ENCODE data around the gene GRAMD1B. TPM values are rescaled to one million over a fixed set of nuclear protein-coding genes. Genes with fewer than 3 reads are reported as not detected.
A peak's percentile ranks its signal among the peaks of the same experiment; 100 is the strongest.

The GRAMD1B gene
- total RNA-seq, 4 donors from 2014 or later, result 0.08 to 0.64 (median 0.42) TPM

GRCh38 chr11:123628936-123629683 is 199.0 kb downstream of the GRAMD1B start:
- TF ChIP-seq POLR2AphosphoS5 (IDR thresholded peaks at IDR 0.05), result no peak
- TF ChIP-seq CTCF (IDR thresholded peaks at IDR 0.05), result no peak
- TF ChIP-seq EP300 (IDR thresholded peaks at IDR 0.05), result no peak
- TF ChIP-seq POLR2A (IDR thresholded peaks at IDR 0.05), result no peak
- no peak overlapping the region for H3K27ac ChIP-seq
- no peak overlapping the region for H3K4me3 ChIP-seq
- no peak for DNase-seq (ENCODE audit: low spot score in 2 of 2)
- 49% methylated on average over 10 of the region's 10 CpGs for WGBS
- no peaks in the 10 kb centered on the region for H3K27me3 ChIP-seq
- no peaks in the 10 kb centered on the region for H3K4me1 ChIP-seq
- no peaks in the 10 kb centered on the region for H3K36me3 ChIP-seq
- H3K9me3 ChIP-seq, result no peaks in the 10 kb centered on the region

- Histone ChIP-seq H3K9me3 (no peaks in the 10 kb centered on the region), H3K27me3 (no peaks in the 10 kb centered on the region), H3K36me3 (no peaks in the 10 kb centered on the region), H3K27ac (no peak overlapping the region), H3K4me1 (no peaks in the 10 kb centered on the region), H3K4me3 (no peak overlapping the region)
- DNase-seq (ENCODE audit: low spot score in 2 of 2), result no peak
- 67% methylated on average over 3 of the region's 3 CpGs for WGBS
- TF ChIP-seq CTCF (IDR thresholded peaks at IDR 0.05) (no peak), POLR2A (IDR thresholded peaks at IDR 0.05) (no peak), EP300 (IDR thresholded peaks at IDR 0.05) (no peak), POLR2AphosphoS5 (IDR thresholded peaks at IDR 0.05) (no peak)
These were observed 200.1 kb downstream of the GRAMD1B start for GRCh38 chr11:123630126-123630608.

GRCh38 chr11:123640029-123640428 is 210.0 kb downstream of the GRAMD1B start:
- H3K4me1 ChIP-seq, result peaks cover 4% of the 10 kb centered on the region
- no peak overlapping the region for H3K27ac ChIP-seq
- H3K9me3 ChIP-seq, result no peaks in the 10 kb centered on the region
- no peak for DNase-seq (ENCODE audit: low spot score in 2 of 2)
- H3K27me3 ChIP-seq, result peaks cover 3% of the 10 kb centered on the region
- H3K36me3 ChIP-seq, result no peaks in the 10 kb centered on the region
- no peak overlapping the region for H3K4me3 ChIP-seq
- 68% methylated on average over 5 of the region's 5 CpGs for WGBS
- TF ChIP-seq CTCF (IDR thresholded peaks at IDR 0.05) (no peak), POLR2AphosphoS5 (IDR thresholded peaks at IDR 0.05) (no peak), EP300 (IDR thresholded peaks at IDR 0.05) (no peak), POLR2A (IDR thresholded peaks at IDR 0.05) (no peak)

- WGBS, result 32% methylated on average over 22 of the region's 22 CpGs
- peaks cover 3% of the 10 kb centered on the region for H3K27me3 ChIP-seq
- H3K4me1 ChIP-seq, result peaks cover 4% of the 10 kb centered on the region
- no peak for DNase-seq (ENCODE audit: low spot score in 2 of 2)
- H3K36me3 ChIP-seq, result no peaks in the 10 kb centered on the region
- H3K4me3 ChIP-seq, result no peak overlapping the region
- TF ChIP-seq POLR2AphosphoS5 (IDR thresholded peaks at IDR 0.05) (no peak), CTCF (IDR thresholded peaks at IDR 0.05) (peak in 1 of 2 donors; percentile 65)
- H3K27ac ChIP-seq, result no peak overlapping the region
- H3K9me3 ChIP-seq, result no peaks in the 10 kb centered on the region
These were observed 210.8 kb downstream of the GRAMD1B start for GRCh38 chr11:123640677-123641494.

- no peak for TF ChIP-seq POLR2AphosphoS5 (IDR thresholded peaks at IDR 0.05)
- no peak for TF ChIP-seq EP300 (IDR thresholded peaks at IDR 0.05)
- TF ChIP-seq POLR2A (IDR thresholded peaks at IDR 0.05), result no peak
- no peak for TF ChIP-seq CTCF (IDR thresholded peaks at IDR 0.05)
- Histone ChIP-seq H3K4me1 (peaks cover 4% of the 10 kb centered on the region), H3K36me3 (no peaks in the 10 kb centered on the region), H3K27me3 (peaks cover 3% of the 10 kb centered on the region), H3K27ac (no peak overlapping the region), H3K9me3 (no peaks in the 10 kb centered on the region), H3K4me3 (no peak overlapping the region)
- no peak for DNase-seq (ENCODE audit: low spot score in 2 of 2)
- WGBS, result 75% methylated on average over 4 of the region's 4 CpGs
These were observed 211.4 kb downstream of the GRAMD1B start for GRCh38 chr11:123641495-123641840.

All from suprapubic skin (tissue), 4 donors.